GM12878 (cell line): Measurements from ENCODE around the gene NMRK1. TPM values are rescaled to one million over a fixed set of nuclear protein-coding genes. Genes with fewer than 3 reads are reported as not detected.

ENCODE experiments used
- EGR1 ChIP-seq, 2 experiments: IDR thresholded peaks; 1 replicate in 1 of 2; 2 replicates in 1 of 2; pipeline ENCODE4 v1.6.1; 2011 to 2012; ENCODE audit warnings: low read depth in 2 of 2, low read length in 2 of 2, borderline replicate concordance in 1 of 2, mild to moderate bottlenecking in 1 of 2, moderate library complexity in 1 of 2
- MEF2B ChIP-seq: fragments of 450-650 bp; IDR thresholded peaks from 2 replicates; pipeline ENCODE4 v1.6.1; 2018; ENCODE audit warnings: mild to moderate bottlenecking, moderate library complexity; ENCODE audit not compliant: partially characterized antibody, poor library complexity, severe bottlenecking
- MTA3 ChIP-seq: IDR thresholded peaks from 2 replicates; pipeline ENCODE4 v1.6.1; 2012; ENCODE audit warnings: low read length, inconsistent platforms, borderline replicate concordance
- RCOR1 ChIP-seq: conservative IDR thresholded peaks from 2 replicates; pipeline ENCODE4 v1.6.1; 2012; ENCODE audit warnings: low read depth, low read length, improper control_type of control experiment
- polyA plus RNA-seq, 11 experiments: library from polyadenylated mRNA; depleted of rRNA in 4 of 11; unstranded in 6 of 11; stranded (reverse) in 5 of 11; fragments of >200 nt; fragmentation: Nextera tagmentation in 4 of 11; fragmentation: Illumina TruSeq in 1 of 11; extraction: Ambion mirVana in 4 of 11; extraction: Trizol in 1 of 11; gene quantifications; 1 replicate in 1 of 11; 2 replicates in 10 of 11; pipeline versions ENCODE4 v1.2.1 to v1.2.3, GENCODE V29; 2011 to 2016; ENCODE audit warnings: inconsistent platforms in 2 of 11, missing spikeins in 2 of 11, low read depth in 1 of 11
- total RNA-seq, 4 experiments: library from RNA; depleted of rRNA in 3 of 4; stranded (reverse); fragments of >200 nt in 3 of 4; fragmentation: Illumina TruSeq in 1 of 4; extraction: Trizol in 1 of 4; gene quantifications; 2 replicates each; pipeline versions ENCODE4 v1.2.1 to v1.2.3, GENCODE V29; 2013 to 2021
- TF ChIP-seq, protein P1 (sequence below): fragments of 450-650 bp; formaldehyde crosslinking; IDR thresholded peaks from 2 replicates; pipeline ENCODE4 v1.4.0; 2022; ENCODE audit warnings: mild to moderate bottlenecking, moderate library complexity
- TF ChIP-seq, protein P2 (sequence below): fragments of 450-650 bp; IDR thresholded peaks from 2 replicates; pipeline ENCODE4 v1.6.1; 2017; ENCODE audit warnings: antibody characterized with exemption, mild to moderate bottlenecking, moderate library complexity

NMRK1 gene
- total and polyA plus RNA-seq, 10 of the 15 experiments (the other 5 are each of a cell fraction or from before 2014, with no cell fraction given): 8.4 to 17.2 (median 12.1) TPM

DNA sequence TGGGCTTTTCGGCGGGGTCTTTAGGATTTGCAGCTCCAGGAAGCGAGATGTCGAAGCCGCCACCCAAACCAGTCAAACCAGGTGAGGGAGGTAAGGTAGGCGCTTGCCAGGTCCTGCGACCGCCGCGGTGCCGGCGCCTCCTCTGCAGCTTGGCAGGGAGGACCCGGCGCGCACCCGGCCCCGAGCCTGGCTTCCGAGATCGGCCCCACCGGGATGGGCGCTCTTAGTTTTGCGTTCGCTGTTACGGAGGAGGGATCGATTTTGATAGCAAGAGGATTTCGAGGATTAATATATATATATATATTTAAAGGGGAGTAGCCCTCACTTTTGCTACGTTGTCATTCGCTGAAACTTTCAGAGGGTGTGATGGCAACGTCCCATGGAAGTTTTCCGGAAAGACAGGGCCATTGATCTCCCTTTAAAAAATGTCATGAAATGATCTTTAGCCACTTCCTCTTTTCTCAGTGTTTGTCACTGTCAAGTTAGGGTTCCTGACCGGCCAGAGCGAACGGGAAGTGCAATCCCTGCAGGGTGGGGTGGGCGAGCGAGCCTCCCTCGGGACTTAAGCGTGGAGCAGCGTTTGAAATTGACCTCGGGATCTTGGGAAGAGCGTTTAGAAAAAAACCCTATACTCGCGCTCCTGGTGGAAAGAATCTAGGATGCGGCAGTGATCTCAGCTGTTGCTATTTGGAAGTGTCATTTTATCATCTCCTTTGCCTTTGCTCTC is 854 bp upstream of the NMRK1 start (continued):
- TF ChIP-seq EGR1 (IDR thresholded peaks at IDR 0.05; ENCODE audit: borderline replicate concordance in 1 of 2, low read depth in 2 of 2, low read length in 2 of 2): no peak
- no peak for TF ChIP-seq RCOR1
- TF ChIP-seq, protein P1, sequence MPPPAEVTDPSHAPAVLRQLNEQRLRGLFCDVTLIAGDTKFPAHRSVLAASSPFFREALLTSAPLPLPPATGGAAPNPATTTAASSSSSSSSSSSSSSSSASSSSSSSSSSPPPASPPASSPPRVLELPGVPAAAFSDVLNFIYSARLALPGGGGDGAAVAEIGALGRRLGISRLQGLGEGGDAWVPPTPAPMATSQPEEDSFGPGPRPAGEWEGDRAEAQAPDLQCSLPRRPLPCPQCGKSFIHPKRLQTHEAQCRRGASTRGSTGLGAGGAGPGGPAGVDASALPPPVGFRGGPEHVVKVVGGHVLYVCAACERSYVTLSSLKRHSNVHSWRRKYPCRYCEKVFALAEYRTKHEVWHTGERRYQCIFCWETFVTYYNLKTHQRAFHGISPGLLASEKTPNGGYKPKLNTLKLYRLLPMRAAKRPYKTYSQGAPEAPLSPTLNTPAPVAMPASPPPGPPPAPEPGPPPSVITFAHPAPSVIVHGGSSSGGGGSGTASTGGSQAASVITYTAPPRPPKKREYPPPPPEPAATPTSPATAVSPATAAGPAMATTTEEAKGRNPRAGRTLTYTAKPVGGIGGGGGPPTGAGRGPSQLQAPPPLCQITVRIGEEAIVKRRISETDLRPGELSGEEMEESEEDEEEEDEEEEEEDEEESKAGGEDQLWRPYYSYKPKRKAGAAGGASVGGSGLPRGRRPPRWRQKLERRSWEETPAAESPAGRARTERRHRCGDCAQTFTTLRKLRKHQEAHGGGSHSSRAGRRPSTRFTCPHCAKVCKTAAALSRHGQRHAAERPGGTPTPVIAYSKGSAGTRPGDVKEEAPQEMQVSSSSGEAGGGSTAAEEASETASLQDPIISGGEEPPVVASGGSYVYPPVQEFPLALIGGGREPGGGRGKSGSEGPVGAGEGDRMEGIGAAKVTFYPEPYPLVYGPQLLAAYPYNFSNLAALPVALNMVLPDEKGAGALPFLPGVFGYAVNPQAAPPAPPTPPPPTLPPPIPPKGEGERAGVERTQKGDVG (CRISPR knock-in tag): no peak
- TF ChIP-seq MTA3: no peak
- TF ChIP-seq, protein P2, sequence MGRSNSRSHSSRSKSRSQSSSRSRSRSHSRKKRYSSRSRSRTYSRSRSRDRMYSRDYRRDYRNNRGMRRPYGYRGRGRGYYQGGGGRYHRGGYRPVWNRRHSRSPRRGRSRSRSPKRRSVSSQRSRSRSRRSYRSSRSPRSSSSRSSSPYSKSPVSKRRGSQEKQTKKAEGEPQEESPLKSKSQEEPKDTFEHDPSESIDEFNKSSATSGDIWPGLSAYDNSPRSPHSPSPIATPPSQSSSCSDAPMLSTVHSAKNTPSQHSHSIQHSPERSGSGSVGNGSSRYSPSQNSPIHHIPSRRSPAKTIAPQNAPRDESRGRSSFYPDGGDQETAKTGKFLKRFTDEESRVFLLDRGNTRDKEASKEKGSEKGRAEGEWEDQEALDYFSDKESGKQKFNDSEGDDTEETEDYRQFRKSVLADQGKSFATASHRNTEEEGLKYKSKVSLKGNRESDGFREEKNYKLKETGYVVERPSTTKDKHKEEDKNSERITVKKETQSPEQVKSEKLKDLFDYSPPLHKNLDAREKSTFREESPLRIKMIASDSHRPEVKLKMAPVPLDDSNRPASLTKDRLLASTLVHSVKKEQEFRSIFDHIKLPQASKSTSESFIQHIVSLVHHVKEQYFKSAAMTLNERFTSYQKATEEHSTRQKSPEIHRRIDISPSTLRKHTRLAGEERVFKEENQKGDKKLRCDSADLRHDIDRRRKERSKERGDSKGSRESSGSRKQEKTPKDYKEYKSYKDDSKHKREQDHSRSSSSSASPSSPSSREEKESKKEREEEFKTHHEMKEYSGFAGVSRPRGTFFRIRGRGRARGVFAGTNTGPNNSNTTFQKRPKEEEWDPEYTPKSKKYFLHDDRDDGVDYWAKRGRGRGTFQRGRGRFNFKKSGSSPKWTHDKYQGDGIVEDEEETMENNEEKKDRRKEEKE: no peak
- peak; percentile 90 for TF ChIP-seq MEF2B
